T-helper 2 cell treated with Interferon-gamma antibody and Interleukin-4, amounts not matched to agents 5 μg/mL and 100 μg/mL, for 36 hours (primary cell): ENCODE measurements around the gene SNRPD2.
A peak's percentile ranks its signal among the peaks of the same experiment; 100 is the strongest.

Experiments used
- DNase-seq: peaks from one replicate; pipeline ENCODE4 v3.0.0; 2021; ENCODE audit warnings: low spot score
- H3K27ac Mint-ChIP-seq: one replicate; pipeline ENCODE4 v1.8.0; 2021; ENCODE audit warnings: mild to moderate bottlenecking, mixed read lengths
- H3K27me3 Mint-ChIP-seq: one replicate; pipeline ENCODE4 v1.8.0; 2021; ENCODE audit warnings: low read depth, mixed read lengths
- H3K36me3 Mint-ChIP-seq: one replicate; pipeline ENCODE4 v1.8.0; 2021; ENCODE audit warnings: low read depth, mixed read lengths
- H3K4me1 Mint-ChIP-seq: one replicate; pipeline ENCODE4 v1.8.0; 2021; ENCODE audit warnings: low read depth, mixed read lengths
- H3K4me3 Mint-ChIP-seq: one replicate; pipeline ENCODE4 v1.8.0; 2022; ENCODE audit warnings: mild to moderate bottlenecking, moderate library complexity, mixed read lengths
- H3K9me3 Mint-ChIP-seq: one replicate; pipeline ENCODE4 v1.8.0; 2021; ENCODE audit warnings: mixed read lengths

The SNRPD2 gene

DNA sequence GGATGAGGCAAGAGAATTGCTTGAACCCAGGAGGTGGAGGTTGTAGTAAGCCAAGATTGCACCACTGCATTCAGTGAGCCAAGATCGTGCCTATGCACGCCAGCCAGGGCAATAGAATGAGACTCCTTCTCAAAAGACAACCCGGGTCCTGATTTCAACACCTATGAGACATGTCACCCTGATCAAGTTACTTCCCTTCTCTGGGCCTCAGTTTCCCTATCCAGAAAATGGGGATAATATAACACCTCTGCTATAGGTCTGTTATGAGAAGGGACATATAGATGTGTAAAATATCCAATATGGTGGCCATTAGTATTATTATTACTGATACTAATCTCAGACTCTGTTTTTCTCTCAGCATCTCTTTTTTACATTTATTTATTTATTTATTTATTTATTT, 36.7 kb downstream of the SNRPD2 start:
- no peaks in the 10 kb centered on the region for H3K9me3 Mint-ChIP-seq
- DNase-seq: no peak
- H3K36me3 Mint-ChIP-seq: no peaks in the 10 kb centered on the region
- H3K4me3 Mint-ChIP-seq: no peak overlapping the region
- H3K27me3 Mint-ChIP-seq: no peaks in the 10 kb centered on the region
- no peaks in the 10 kb centered on the region for H3K4me1 Mint-ChIP-seq
- H3K27ac Mint-ChIP-seq: no peak overlapping the region

DNA sequence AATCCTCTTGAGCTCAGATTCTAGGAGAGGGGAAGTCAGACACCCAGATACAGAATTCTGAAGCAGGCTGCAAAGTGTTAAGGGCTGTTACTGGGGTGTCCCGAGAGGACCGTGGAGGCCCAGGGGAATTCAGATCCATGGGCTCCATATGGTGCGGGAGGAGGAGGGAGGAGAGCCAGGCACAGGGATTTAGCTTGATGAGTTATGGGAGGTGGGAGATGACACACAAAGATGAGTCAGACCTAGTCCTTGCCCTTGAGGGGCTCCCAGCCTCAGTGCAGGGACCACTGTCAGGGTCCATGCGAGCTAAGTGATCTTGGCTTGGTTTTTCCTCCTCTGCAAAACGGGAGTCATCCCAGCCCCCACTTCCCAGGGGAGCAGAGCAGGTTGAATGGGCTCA, 38.1 kb downstream of the SNRPD2 start:
- DNase-seq: no peak
- no peaks in the 10 kb centered on the region for H3K36me3 Mint-ChIP-seq
- H3K9me3 Mint-ChIP-seq: no peaks in the 10 kb centered on the region
- H3K4me1 Mint-ChIP-seq: no peaks in the 10 kb centered on the region
- no peak overlapping the region for H3K4me3 Mint-ChIP-seq
- no peak overlapping the region for H3K27ac Mint-ChIP-seq
- H3K27me3 Mint-ChIP-seq: no peaks in the 10 kb centered on the region

DNA sequence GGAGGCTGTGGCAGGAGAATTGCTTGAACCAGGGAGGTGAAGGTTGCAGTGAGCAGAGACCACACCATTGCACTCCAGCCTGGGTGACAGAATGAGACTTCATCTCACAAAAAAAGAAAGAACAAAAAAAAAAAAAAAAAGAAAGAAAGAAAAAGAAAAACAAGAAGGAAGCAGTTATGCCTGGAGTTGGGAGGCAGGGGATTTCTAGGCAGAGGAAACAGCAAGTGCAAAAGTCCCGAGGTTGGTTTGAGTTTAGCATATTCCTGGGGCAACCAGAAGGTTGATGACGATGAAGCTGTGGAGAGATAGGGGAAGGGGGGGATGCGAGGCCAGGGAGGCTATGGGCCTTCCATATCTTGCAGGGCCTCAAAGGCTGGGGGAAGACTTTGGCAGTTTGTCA, 41.0 kb downstream of the SNRPD2 start:
- DNase-seq: no peak
- Mint-ChIP-seq H3K27ac (no peak overlapping the region), H3K9me3 (no peaks in the 10 kb centered on the region), H3K4me3 (no peak overlapping the region), H3K36me3 (no peaks in the 10 kb centered on the region), H3K27me3 (no peaks in the 10 kb centered on the region), H3K4me1 (peaks cover 7% of the 10 kb centered on the region)

DNA sequence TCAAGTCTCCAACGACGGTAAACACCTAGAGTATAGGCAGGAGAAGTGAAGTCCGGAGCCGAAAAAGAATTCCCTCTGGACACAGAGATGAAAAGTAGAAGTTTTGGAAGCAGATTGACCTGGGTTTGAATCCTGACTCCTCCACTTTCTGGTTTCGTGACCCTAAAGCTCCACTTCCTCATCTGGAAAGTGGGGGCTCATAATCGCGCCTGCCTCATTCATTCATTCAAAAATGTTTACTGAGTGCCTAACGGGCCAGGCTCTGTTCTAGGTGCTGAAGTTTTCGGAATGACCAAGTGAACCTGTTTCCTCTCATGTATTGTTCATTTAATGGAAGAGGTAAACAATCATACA, 45.4 kb downstream of the SNRPD2 start:
- no peak for DNase-seq
- H3K27me3 Mint-ChIP-seq: no peaks in the 10 kb centered on the region
- H3K9me3 Mint-ChIP-seq: no peaks in the 10 kb centered on the region
- peaks cover under 1% of the 10 kb centered on the region for H3K36me3 Mint-ChIP-seq
- peaks cover 26% of the 10 kb centered on the region for H3K4me1 Mint-ChIP-seq
- H3K4me3 Mint-ChIP-seq: peak overlapping the region; percentile 92
- peak overlapping the region; percentile 85 for H3K27ac Mint-ChIP-seq

DNA sequence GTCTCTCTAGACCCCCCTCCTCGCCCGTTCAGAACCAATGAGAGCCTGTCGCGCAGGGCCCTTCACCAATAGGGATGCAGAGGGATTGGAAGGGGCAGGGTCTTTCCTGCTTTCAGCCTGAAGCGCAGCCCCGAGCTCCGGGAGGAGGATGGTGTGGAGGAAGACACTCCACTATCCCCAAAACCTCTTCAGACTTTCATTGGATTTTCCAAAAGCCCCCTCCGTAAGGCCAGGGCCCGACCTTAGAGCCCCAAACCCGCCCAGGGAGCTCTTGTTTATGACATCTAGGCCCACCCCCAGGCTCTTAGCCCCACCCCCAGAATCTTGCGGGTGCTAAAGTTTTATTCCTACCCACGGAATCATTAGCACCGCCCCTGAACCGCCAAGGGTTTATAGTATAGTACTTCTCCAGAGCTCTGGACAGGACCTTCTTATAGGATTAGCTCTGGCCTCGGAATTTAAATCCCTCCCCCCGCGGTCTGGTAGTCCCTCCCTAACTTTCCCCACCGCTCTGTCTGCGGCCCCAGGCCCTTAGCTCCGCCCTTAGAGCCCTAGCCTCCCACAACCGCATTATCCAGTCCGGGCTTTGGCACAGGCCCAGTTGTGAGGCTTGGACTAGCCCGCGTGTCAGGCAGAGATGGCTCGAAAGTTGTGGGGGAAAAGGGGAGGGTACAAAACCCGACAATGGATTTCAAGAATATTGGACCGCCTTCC, 46.0 kb downstream of the SNRPD2 start:
- Mint-ChIP-seq H3K27ac (peak overlapping the region; percentile 85), H3K9me3 (no peaks in the 10 kb centered on the region), H3K4me3 (peak overlapping the region; percentile 92)

DNA sequence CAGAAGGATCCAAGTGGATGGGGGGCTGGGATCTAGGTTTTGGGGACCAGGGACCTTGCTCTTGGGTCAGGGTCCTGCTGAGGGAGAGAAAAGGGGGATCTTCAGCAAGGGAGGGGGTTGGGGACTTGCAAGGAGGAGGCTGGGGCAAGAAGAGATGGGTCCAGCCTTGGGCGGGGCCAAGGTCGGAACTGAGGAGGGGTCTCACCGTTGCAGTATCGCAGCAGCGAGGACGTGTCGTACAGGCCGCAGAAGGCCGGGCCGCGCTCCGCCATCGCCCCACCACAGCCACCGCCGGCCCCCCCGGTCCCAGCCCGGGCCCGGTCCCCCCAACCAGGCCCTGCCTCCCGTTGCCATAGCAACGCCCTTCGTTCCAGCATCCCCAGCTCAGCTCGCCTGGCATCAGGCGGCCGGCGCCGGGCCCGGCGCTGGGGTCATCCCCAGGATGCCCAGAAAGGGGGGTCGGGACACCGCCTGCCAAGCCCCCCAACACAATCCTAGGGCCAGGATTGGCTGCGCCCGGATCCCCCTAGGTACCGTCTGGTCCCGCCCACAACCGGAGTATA, 46.6 kb downstream of the SNRPD2 start:
- Mint-ChIP-seq H3K4me3 (peak overlapping the region; percentile 92), H3K27me3 (no peaks in the 10 kb centered on the region), H3K4me1 (peaks cover 34% of the 10 kb centered on the region), H3K36me3 (peaks cover 8% of the 10 kb centered on the region), H3K9me3 (no peaks in the 10 kb centered on the region), H3K27ac (peak overlapping the region; percentile 85)
- no peak for DNase-seq

More for the DNA sequence above, 46.0 kb downstream of the SNRPD2 start:
- Mint-ChIP-seq H3K36me3 (peaks cover 6% of the 10 kb centered on the region), H3K27me3 (no peaks in the 10 kb centered on the region), H3K4me1 (peaks cover 31% of the 10 kb centered on the region)
- peak; percentile 86 for DNase-seq

DNA sequence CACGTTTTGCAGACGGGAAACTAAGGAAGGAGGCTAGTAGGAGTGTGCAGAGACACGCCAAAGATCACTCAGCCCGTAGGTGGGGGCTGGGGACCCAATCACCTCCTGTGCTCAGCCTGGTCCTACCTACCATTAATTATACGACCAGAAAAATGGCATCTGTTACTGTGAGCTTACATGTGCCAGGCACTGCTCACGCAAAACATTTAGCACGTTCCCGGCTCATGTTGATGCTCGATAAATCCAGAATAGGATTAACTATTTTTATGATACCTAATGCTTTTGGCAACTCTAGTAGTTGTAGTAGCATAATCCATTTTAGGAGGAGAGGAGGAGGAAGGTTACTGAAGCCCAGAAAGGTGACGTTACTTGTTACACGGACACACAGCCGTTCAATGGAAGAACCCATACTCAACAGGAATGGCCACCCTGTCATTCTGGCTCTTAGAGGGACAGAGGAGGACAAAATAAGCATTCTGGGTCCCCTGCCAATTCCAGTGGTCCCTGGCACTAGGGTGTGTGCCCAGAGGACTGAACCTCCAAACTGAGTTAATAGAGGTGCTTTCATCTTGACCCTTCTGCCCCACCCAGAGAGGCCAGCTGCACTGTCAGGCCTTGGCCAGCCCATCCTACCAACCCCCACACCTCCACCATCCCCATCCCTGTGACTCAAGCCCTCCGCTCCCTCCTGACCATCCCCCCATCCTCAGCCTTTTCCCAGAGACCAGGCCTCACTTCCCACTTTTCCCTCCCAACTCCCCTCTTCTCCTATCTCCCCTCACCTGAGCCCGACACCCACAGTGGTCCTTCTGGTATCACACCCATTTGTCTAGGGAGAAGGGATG, 47.6 kb downstream of the SNRPD2 start:
- H3K36me3 Mint-ChIP-seq: peaks cover 8% of the 10 kb centered on the region
- H3K9me3 Mint-ChIP-seq: no peaks in the 10 kb centered on the region
- peak overlapping the region; percentile 66 for H3K4me3 Mint-ChIP-seq
- H3K27me3 Mint-ChIP-seq: no peaks in the 10 kb centered on the region
- H3K27ac Mint-ChIP-seq: no peak overlapping the region
- DNase-seq: no peak
- H3K4me1 Mint-ChIP-seq: peaks cover 37% of the 10 kb centered on the region

DNA sequence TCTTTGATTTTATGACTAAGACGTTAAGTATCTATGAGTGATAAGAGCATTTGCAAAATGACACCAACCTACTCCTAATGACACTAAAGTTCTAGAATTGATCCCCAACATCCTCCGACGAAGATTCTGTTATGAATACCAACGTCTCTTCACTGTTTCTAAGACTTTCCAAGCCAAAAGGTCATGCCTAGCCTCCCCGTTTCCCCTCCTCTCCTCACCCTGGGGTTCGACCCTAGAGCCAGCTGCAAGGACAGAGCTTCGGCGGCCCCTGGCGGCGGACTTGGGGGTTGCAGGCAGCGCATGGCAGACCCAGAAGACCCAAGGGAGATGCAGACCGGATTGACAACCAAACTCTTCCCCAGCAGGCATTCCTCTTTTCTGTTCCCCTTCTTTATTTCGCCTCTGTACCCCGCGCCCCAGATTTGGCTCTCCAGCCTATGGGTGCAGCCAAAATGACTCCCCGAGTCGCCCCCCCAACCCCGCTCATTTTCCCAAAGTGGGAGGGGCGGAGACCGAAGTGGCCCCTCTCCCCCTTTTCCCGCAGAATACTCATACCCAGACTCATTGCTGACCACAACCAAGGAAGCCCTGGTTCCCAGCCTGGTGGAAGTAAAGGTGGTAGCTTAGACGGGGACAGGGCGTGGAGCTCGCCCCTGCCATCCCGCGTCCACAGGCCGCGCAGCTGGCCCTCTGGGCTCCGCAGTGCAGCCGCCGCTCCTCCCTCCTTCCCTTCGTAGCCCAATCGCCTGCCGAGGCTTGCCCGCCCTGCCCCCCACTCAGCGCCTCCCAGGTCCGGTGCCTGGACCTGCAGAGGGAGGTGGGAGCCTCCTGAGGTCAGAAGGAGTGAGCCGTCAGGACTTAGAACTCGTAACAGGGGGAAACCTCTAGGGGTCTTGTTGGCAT, 48.5 kb downstream of the SNRPD2 start:
- peaks cover 11% of the 10 kb centered on the region for H3K36me3 Mint-ChIP-seq
- no peaks in the 10 kb centered on the region for H3K27me3 Mint-ChIP-seq
- H3K4me1 Mint-ChIP-seq: peaks cover 40% of the 10 kb centered on the region
- H3K27ac Mint-ChIP-seq: peak overlapping the region; percentile 93
- H3K4me3 Mint-ChIP-seq: peak overlapping the region; percentile 66
- H3K9me3 Mint-ChIP-seq: no peaks in the 10 kb centered on the region
- peak; percentile 94 for DNase-seq

DNA sequence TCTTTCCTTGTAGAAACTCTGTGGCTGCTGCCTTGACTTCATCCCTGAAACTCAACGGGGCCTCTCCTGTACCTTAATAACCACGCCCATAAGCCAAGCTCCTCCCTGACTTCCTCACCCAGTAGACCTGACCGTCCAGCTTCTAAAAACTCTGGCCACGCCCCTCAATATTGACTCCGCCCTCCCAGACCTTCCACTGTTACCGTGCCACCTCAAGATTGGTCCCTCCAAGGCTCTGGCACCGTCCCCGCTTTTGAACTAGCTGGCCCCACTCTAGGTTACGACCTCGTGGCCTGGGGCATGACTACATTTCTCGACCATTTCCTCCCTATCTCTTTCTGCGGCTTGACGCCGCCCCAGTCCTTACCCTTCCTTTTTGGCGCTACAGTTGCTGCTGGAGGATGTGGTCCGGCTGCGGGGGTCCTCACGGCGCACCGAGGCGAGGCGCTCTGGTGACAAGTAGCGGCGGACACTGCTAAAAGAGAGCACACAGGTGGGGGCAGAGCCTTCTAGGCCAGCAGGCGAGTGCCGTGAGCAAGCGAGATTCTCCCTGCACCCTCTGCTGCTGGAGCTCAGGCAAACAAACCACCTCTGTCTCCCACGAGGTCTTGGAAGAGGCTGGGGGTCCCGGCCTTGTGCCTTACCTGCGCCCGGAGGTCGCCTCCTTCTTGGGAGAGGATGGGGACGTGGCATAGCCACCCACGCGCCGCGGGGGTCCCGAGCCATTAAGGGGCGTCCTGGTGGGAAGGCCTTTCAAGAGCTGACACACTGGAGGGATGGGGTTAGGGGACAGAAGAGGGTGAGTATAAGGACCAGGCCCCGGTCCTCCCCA, 50.3 kb downstream of the SNRPD2 start:
- Mint-ChIP-seq H3K4me1 (peaks cover 43% of the 10 kb centered on the region), H3K36me3 (peaks cover 11% of the 10 kb centered on the region), H3K27me3 (no peaks in the 10 kb centered on the region), H3K9me3 (no peaks in the 10 kb centered on the region), H3K4me3 (peak overlapping the region; percentile 85), H3K27ac (peak overlapping the region; percentile 98)
- peak; percentile 88 for DNase-seq

DNA sequence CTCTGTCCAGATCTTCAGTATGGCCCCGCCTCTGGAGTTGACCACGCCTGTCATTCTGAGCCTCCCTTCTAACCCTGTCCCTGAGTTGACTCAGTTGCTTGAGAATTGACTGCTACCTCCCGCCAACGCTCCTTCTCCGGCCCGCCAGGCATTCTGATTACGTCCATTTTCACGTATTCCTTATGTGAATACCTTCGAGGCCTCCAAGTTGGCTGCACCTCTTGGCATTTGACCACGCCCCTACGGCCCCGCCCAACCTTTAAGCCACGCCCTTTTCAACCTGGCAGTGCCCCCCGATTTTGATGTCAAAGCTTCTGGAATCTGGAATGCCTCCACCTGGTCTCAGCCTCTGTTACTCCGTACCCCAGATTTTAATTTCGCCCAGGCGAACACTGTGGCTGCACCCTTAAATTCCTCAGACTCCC, 50.9 kb downstream of the SNRPD2 start:
- DNase-seq: peak; percentile 43
- Mint-ChIP-seq H3K36me3 (peaks cover 11% of the 10 kb centered on the region), H3K9me3 (no peaks in the 10 kb centered on the region)

DNA sequence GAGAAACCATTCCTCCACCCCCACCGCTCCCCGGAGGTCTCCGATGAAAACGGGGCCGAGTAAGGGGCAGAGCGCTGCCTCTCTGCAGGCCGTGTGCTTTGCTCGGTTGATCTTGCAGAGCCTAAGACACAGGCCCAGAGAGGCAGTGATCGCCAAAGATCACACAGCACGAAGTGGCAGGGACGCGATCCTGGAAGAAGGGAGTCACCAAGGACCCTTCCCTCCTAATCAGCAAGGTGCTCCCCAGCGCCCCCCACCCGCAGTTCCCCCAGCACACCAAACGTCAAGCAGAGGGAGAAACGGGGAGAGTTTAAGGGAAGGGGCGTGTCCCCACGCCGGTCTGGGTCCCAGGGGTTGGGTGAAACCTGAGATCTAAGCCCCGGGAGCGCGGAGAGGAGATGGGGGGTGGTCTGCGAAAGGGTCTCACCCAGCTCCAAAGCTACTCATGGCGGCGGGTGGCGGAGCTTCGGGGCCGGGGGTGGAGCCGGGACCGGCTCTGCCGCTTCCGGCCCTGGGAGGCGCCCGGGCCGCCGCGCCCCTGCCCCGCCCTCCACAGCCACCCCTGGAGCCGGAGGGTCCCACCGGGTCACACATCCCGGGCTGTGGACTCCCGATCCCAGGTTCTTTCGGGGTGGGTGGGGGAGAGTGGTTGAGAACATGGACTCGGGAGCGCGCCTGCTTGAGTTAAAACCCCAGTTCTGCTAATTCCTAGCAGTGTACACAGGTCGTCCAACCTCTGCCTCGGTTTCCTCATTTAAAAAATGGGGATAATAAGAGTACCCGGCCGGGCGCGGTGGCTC, 52.6 kb downstream of the SNRPD2 start, which contains the start of gene EML2:
Gene EML2, minus strand, starts transcription at position 468 of the 800 bp plus-strand sequence. Its CDS starts 21 bp downstream, at position 447.
- Mint-ChIP-seq H3K4me3 (peak within 1 kb of the TSS; percentile 87), H3K36me3 (peaks cover 11% of the 10 kb centered on the region), H3K4me1 (peaks cover 35% of the 10 kb centered on the region), H3K9me3 (no peaks in the 10 kb centered on the region), H3K27ac (peak within 1 kb of the TSS; percentile 86), H3K27me3 (no peaks in the 10 kb centered on the region)
- peak; percentile 62 for DNase-seq

More for the DNA sequence above, 50.9 kb downstream of the SNRPD2 start:
- peak overlapping the region; percentile 85 for H3K4me3 Mint-ChIP-seq
- H3K27ac Mint-ChIP-seq: peak overlapping the region; percentile 98
- no peaks in the 10 kb centered on the region for H3K27me3 Mint-ChIP-seq
- peaks cover 38% of the 10 kb centered on the region for H3K4me1 Mint-ChIP-seq
